Measurements from ENCODE around the gene NELL2.

NELL2 gene

GRCh38 chr12:44589697-44590096 lies 286.4 kb downstream of the NELL2 start:
- no peak for DNase-seq

DNA sequence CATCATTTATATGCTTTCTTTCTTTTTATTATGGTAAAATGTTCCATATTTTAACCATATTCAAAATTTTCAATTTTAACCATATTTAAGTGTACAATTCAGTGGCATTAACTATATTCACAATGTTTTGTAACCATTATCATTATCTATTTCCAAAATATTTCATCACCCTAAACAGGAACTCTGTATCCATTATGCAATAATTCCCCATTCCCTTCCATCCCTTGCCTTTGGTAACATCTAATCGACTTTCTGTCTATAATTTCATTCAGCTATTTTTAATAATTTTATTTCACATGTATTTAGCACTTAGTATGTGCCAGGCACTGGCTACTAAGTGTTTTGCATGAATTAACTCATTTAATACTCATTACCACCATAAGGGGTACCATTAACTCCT lies 287.5 kb downstream of the NELL2 start:
- no peak for DNase-seq

DNA sequence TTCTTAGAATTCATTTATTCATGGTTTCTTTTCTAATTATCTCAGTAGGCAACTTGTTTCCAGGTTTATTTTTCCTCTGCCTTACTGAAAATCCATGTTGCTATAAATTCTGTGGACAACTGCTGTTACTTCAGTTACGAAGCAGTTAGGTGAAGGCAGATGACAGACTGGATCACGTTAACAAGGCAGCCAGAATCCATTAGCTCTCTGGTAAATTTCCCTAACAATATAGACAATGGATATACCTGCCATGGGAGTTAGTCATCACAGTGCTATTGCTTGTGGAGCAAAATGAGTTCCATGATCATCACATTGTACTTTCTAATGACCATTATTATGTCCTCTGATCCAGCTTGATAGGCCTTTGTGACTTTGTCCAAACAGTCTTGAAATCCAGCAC lies 291.5 kb downstream of the NELL2 start:
- no peak for DNase-seq

GRCh38 chr12:44582521-44582920 lies 293.6 kb downstream of the NELL2 start:
- no peak for DNase-seq

GRCh38 chr12:44581642-44582242 lies 294.4 kb downstream of the NELL2 start:
- DNase-seq = no peak

DNA sequence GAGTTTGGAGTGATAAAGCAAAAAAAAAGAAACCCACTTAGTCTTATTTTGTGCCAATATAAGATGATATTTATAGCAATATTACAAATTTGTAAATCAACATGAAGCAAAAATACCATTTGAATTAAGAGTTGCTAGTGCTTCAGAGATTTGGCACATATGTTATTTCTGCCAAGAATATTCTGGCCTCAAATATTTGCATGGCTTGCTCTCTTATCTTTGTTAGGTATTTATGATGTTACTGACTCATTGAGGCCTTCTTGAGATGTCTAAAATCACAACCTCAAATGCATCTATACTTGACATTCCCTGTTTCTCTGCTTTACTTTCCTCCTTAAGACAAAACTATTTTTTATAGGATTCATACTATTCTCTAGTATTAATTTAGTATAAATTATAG lies 301.5 kb downstream of the NELL2 start:
- no peak for DNase-seq

GRCh38 chr12:44573723-44574122 lies 302.4 kb downstream of the NELL2 start:
- no peak for DNase-seq

GRCh38 chr12:44571006-44571550 lies 305.0 kb downstream of the NELL2 start:
- DNase-seq = no peak

DNA sequence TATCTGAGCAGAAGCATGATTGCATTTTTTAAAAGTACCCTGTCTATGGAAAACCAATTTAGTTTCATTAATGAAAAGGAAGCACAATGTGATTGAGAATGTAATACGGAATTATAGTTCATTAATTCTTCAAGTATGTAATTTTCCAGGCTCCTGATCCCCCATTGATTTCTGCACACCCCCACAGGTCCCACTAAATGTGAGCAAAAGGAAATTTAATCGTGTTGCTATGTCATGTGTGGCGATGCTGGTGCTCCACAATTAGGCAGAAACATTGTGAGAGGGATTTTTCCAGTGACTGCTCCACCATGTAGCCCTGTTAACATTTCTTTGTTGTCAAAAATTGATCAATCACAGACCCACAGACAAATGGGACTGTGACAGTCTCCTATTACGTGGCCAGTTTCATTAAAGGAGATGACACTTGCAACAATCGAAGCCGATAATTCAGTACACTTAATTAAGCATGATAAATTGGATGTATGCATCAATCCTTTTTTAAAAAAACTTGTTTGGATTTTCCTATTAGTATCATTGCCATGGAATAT lies 306.0 kb downstream of the NELL2 start:
- DNase-seq = no peak

- DNase-seq = no peak
Measured at GRCh38 chr12:44565163-44565562, 311.0 kb downstream of the NELL2 start.

- DNase-seq = no peak
Measured at GRCh38 chr12:44563486-44563885, 312.6 kb downstream of the NELL2 start.

DNA sequence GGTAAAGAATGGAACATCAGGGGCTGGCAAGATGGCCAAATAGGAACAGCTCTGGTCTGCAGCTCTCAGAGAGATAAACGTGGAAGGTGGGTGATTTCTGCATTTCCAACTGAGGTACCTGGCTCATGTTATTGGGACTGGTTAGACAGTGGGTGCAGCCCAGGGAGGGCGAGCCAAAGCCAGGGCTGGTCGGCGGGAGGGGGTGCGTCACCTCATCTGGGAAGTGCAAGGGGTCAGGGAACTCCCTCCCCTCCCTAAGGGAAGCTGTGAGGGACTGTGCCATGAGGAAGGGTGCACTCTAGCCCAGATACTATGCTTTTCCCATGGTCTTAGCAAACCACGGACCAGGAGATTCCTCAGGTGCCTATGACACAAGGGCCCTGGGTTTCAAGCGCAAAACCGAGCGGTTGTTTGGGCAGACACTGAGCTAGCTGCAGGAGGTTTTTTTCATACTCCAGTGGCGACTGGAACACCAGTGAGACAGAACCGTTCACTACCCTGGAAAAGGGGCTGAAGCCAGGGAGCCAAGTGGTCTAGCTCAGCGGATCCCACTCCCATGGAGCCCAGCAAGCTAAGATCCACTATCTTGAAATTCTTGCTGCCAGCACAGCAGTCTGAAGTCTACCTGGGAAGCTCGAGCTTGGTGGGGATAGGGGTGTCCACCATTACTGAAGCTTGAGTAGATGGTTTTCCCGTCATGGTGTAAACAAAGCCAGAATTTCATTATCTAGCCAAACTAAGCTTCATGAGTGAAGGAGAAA lies 317.6 kb downstream of the NELL2 start:
- DNase-seq = no peak

GRCh38 chr12:44555454-44555853 lies 320.7 kb downstream of the NELL2 start:
- no peak for DNase-seq

DNA sequence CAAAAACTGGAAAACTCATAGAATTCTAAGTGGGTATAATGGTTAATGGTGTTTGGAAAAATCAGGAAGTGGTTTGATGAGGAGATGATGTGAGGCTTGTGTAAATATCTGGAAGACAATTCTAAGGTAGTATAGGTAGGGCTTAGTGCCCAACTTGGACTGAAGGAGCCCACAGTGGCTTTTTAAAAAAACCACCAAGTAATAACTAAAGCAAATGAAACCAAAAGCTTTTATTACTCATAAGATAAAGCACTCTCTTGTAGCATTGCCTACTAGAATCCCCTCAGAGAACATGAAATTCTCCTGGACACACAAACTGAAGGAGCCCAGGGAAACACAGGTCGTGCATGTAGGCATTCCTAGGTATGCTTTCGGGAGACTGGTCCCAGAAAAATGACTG lies 324.5 kb downstream of the NELL2 start:
- no peak for DNase-seq

- no peak for DNase-seq
Measured at GRCh38 chr12:44550377-44550776, 325.7 kb downstream of the NELL2 start.

DNA sequence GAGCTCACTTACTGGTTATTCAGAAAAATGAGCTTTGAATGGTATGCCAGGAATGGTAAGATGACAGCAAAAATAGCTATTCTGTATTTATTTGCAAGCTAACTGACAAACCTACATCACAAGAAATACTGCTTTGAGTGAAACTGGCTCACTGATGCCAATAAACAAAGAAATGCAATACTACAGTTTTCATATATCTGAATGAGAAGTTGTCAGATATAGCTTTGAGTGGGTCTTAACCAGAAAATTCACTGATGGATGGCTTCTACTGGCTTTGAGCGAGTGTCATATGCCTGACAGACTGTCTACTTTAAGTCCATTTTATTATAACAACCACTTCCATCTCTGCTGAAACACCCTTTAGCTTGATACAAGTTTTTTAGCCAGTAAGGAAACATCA lies 330.1 kb downstream of the NELL2 start:
- DNase-seq = no peak

DNA sequence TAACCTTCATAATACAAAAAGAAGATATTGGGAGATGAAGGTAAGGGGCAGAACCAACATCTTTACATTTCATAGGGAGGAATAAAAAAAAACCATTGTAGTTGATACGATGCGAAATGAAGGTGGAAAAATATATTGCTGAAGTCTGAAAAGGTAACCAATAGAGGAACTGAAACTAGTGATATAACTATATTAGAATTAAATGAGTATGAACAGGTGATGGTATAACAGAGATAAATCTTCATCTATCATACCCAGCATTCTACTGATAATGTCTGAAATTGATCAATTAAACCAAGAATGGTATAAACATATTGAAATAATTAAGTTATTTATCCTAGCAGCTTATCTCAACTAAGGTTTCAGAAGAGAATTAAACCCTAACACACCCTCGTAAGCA lies 332.1 kb downstream of the NELL2 start:
- no peak for DNase-seq

GRCh38 chr12:44542716-44543115 lies 333.4 kb downstream of the NELL2 start:
- no peak for DNase-seq

DNA sequence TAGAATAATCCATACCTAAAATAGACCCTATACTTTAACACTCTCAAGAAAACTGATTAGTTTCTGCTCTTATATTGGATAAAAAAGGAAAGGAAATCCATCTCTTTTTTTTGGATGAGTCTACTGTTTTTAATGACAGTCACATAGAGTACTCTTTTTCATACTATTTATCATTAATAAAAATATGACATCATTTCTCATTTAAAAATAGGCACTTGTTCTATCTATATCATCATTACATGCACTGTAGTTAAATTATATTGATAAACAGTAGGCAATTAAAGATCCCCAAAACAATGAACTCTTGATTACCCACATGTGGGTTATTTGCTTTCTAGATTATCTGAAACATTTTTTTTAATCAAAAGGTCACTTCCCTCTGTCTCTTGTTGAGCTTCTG lies 338.8 kb downstream of the NELL2 start:
- no peak for DNase-seq

- DNase-seq = no peak
Measured at GRCh38 chr12:44532940-44533339, 343.2 kb downstream of the NELL2 start.

- DNase-seq = no peak
Measured at GRCh38 chr12:44531320-44531971, 344.7 kb downstream of the NELL2 start.

GRCh38 chr12:44526655-44527182 lies 349.4 kb downstream of the NELL2 start:
- DNase-seq = no peak
